C4-2B (cell line): ENCODE measurements around the gene EPHB3.

Experiments used
- H3K27ac ChIP-seq: fragments of 450-650 bp; 2 replicates; pipeline ENCODE4 v1.5.1; 2017
- ZFX ChIP-seq: fragments of 450-650 bp; IDR thresholded peaks from 2 replicates; pipeline ENCODE4 v1.6.1; 2017
- TF ChIP-seq, protein P1 (sequence below): fragments of 450-650 bp; conservative IDR thresholded peaks from 2 replicates; pipeline ENCODE4 v1.5.1; 2017; ENCODE audit warnings: mild to moderate bottlenecking

EPHB3 gene

DNA sequence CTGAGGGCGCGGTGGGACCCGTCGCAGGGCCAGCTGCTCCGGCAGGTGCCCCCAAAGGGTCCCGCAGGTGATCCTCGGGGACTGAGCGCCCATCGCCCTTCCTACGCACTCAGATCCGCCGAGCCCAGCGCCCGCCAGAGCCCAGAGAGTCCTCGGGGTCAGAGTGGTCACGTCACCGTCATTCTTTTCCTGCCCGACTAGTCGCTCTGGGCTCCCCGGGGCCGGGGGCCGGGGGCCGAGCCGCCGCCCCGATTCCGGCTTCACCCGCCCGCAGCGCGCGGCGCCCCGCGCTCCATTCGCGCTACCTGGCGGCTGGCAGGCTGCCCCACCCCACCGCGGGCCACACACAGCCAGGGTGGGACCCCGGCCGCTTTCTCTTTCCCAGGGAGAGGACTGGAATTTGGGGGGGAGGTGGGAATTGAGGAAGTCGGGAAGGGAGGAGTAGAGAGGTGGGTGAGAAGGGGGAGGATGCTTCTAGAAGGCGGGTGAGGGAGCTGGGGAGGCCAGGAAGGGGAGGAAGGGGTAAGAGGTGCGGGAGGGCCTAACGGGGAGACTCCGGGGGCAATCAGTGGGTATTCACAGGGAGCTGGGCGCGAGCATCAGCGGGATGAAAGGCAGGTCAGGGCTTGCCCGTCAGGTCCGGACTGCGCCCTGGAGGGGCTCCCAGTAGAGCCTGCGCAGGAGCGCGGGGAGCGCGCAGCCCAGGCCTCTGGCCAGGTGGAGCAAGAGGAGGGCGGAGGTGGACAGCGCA, 36.1 kb upstream of the EPHB3 start:
- TF ChIP-seq ZFX: no peak
- TF ChIP-seq, protein P1, sequence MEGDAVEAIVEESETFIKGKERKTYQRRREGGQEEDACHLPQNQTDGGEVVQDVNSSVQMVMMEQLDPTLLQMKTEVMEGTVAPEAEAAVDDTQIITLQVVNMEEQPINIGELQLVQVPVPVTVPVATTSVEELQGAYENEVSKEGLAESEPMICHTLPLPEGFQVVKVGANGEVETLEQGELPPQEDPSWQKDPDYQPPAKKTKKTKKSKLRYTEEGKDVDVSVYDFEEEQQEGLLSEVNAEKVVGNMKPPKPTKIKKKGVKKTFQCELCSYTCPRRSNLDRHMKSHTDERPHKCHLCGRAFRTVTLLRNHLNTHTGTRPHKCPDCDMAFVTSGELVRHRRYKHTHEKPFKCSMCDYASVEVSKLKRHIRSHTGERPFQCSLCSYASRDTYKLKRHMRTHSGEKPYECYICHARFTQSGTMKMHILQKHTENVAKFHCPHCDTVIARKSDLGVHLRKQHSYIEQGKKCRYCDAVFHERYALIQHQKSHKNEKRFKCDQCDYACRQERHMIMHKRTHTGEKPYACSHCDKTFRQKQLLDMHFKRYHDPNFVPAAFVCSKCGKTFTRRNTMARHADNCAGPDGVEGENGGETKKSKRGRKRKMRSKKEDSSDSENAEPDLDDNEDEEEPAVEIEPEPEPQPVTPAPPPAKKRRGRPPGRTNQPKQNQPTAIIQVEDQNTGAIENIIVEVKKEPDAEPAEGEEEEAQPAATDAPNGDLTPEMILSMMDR: no peak
- peak overlapping the region; percentile 4; the same call in 1 of the 2 replicates for H3K27ac ChIP-seq

DNA sequence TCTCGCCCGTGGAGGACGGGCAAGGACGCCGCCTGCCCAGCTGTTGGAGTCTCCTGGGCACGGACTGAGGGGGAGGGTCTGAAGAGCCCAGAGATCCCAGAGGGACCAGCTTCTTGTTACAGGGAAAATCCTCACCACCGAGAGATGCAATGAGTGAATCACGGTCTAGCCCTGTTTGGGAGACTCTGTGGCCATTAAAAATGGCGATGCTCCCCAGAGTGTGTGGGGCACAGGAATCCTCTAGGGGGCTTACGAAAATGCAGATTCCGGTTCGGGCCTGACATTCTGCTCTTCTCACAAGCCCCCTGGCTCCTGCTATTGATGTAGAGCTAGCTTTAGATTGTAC, 35.5 kb upstream of the EPHB3 start:
- no peak overlapping the region for H3K27ac ChIP-seq
- TF ChIP-seq ZFX: no peak
- TF ChIP-seq, protein P1: no peak; the same call in 1 of the 2 replicates

DNA sequence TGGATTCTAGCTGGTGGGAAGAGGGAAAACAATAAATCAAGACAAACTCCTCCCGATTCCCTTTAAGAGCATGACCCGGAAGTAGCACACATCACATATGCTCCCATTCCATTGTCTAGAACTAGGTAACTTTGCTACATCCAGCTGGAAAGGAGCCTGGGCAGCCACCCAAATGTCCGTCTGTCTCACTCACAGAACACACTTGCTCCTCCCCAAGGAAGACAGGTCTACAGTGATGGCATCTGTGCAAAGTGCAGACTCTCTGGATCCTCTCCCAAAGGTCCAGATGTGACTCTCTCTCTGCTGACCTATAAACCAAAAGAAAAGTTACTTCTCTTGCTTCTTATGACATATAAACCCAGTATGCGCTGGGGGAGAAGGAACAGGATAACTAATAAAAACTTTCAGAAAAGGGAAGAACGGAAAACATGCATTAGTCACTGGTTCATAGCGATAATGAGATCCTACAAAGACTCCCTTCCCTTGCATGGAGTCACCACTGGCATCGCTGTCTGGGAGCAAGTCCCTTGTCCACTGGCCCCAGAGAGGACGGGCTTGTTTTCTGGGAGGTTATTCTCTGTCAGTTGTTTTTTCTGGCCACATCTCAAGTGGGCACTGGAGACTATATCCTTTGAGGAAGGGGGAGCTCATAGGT, 29.8 kb upstream of the EPHB3 start:
- TF ChIP-seq, protein P1: no peak
- TF ChIP-seq ZFX: no peak
- no peak overlapping the region for H3K27ac ChIP-seq

DNA sequence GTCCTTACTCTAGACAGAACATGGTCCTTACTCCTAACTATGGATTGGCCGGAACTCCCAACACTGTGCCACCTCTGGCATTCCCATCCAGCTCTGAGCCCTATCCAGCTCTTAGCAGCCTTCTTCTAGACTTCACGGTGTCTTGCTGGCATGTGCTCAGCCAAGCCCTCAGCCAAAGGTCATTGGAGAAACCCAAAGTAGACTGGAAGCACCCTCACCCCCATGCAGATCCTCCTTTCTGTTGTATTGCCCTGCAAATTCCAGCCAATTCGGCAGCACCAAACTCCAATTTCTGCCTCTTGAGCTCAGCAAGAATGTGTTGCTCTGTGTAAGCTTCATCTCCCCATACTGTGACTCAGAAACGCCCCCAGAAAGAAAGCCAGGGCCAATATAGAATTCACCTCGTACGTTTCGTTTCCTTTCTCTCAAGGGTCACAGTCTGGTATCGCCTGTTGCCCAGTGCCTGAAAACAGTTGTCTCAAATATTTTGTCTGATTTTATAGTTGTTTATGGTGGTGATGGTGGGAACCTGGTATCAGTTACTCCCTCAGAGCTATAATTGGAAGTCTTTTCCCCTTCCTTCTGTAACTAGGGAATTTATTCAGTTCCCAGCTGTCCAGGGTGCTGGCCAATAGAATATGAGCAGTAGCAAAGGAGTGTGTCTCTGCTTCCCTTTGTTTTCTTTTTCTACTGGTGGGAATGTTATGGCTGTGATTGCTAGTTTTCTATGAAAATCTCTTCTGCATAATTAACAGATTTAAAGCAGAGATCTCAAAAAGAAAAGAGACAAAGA, 28.4 kb upstream of the EPHB3 start:
- TF ChIP-seq ZFX: no peak
- TF ChIP-seq, protein P1: no peak
- H3K27ac ChIP-seq: no peak overlapping the region

DNA sequence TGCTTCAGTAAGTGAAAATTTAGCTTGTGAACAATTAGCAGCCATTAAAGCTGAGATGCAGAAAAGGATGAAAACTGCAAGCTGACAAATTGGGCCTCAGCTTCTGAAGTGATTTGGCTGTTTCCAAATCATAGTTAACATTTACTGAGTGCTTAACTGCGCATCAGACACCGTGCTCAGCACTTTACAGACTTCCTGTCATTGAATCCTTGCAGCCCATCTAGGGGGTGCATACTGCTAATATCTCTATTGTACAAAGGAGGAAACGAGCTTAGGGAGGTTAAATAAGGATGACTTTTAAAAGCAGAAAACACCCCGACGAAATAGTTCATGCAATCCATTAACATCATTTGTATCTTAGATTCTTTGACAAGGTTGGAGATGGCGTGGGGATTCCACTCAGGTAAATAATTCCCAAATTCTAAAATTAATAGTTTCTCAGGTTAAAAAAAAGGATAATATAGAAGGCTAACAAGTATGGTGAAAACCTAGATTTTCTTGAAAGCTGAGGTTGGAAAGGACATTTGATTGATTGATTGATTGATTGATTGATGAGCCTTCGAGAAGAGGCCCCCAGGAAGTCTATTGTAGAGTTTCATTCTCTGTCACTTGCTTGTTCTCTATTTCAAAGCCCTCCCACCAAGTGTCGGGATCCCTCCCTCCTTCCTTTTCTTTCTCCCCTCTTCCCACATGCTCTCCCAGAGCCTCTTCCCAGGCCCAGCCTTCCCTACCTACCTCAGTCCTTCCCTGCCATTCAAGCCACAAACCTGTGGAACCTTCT, 23.5 kb upstream of the EPHB3 start:
- TF ChIP-seq ZFX: no peak
- TF ChIP-seq, protein P1: no peak
- H3K27ac ChIP-seq: no peak overlapping the region

DNA sequence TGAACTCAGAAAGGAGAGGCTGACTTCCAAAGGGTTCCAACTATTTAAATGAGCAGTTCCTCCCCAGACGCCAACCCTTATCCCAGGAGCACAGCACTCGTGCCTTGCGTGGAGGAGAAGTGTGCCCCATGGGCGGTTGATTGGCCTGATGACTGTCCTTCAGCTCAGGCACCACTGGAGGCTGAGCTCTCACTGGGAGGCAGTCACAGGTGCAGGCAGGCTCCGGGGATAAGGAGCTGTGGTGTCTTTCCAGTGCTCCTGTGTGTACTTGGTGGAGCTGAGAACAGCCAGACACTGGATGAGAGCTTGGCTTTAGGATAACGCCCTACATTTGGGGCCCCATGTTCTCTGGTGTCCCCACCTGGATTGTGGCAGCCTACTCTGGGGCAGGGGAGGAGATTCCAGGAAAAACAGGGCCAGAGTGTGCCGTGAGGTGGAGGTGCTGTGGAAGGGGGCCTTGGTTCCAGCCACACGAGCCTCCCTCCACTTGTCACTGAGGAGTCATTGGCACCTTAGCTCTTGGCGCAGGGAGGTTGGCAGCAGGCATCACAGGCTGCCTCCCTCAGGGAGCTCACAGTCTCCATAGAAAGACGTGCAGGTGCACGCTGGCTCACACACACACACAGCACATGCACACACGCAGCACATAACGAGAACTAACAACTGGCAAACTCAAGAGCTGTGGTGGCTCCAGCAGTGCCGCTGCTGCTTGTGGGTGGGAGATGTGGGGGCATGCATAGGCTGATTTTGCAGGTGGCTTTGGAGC, 22.7 kb upstream of the EPHB3 start:
- TF ChIP-seq, protein P1: no peak
- TF ChIP-seq ZFX: no peak
- no peak overlapping the region for H3K27ac ChIP-seq
